Keratinocyte (primary cell): ENCODE results near the gene CDC42SE1. TPM values are rescaled to one million over a fixed set of nuclear protein-coding genes. Genes with fewer than 3 reads are reported as not detected.

Experiments used
- DNase-seq: peaks from one replicate; pipeline ENCODE4 v3.0.0-alpha.2; 2011; ENCODE audit warnings: low read depth, missing footprints, low spot score
- FAIRE-seq: peaks from 2 replicates; lab custom pipeline; 2011; peaks lifted over from hg19 to GRCh38; lab: Jason Lieb, UNC
- H2AFZ ChIP-seq: 2 replicates; pipeline ENCODE4 v1.6.0; 2012; ENCODE audit warnings: low read length, control low read depth, inconsistent platforms; ENCODE audit not compliant: control insufficient read depth
- H3K27ac ChIP-seq: 2 replicates; pipeline ENCODE4 v1.5.1; 2011; ENCODE audit warnings: low read length; ENCODE audit not compliant: control insufficient read depth, insufficient read depth
- H3K27me3 ChIP-seq: 3 replicates; pipeline ENCODE4 v1.6.0; 2011; ENCODE audit warnings: low read length; ENCODE audit not compliant: control insufficient read depth, insufficient read depth; ENCODE audit errors: extremely low read depth
- H3K36me3 ChIP-seq, 2 experiments: 2 replicates in 1 of 2; 3 replicates in 1 of 2; pipeline ENCODE4 v1.5.1; 2011; ENCODE audit warnings: low read length in 2 of 2, mild to moderate bottlenecking in 1 of 2; ENCODE audit not compliant: control insufficient read depth in 2 of 2, insufficient read depth in 2 of 2; ENCODE audit errors: extremely low read depth in 1 of 2
- H3K4me1 ChIP-seq: 3 replicates; pipeline ENCODE4 v1.5.1; 2011; ENCODE audit warnings: low read length; ENCODE audit not compliant: control insufficient read depth, insufficient read depth; ENCODE audit errors: extremely low read depth
- H3K4me2 ChIP-seq: 3 replicates; pipeline ENCODE4 v1.6.0; 2011; ENCODE audit warnings: low read depth, low read length; ENCODE audit not compliant: control insufficient read depth, insufficient read depth; ENCODE audit errors: extremely low read depth
- H3K4me3 ChIP-seq, 3 experiments: fragments of 200-600 bp in 1 of 3; sonication (generic) in 1 of 3; 2 replicates in 2 of 3; 3 replicates in 1 of 3; pipeline ENCODE4 v1.5.1; 2011 to 2016; ENCODE audit warnings: low read length in 3 of 3, mild to moderate bottlenecking in 3 of 3, control low read depth in 2 of 3, inconsistent platforms in 1 of 3, low read depth in 1 of 3, mixed read lengths in 1 of 3, mixed run types in 1 of 3, moderate library complexity in 1 of 3; ENCODE audit not compliant: control insufficient read depth in 2 of 3, insufficient read depth in 2 of 3; ENCODE audit errors: extremely low read depth in 1 of 3
- H3K79me2 ChIP-seq: 2 replicates; pipeline ENCODE4 v1.6.0; 2012; ENCODE audit warnings: low read length; ENCODE audit not compliant: control insufficient read depth, insufficient read depth
- H3K9ac ChIP-seq: 3 replicates; pipeline ENCODE4 v1.6.0; 2011; ENCODE audit warnings: low read length; ENCODE audit not compliant: control insufficient read depth, insufficient read depth; ENCODE audit errors: extremely low read depth
- H3K9me1 ChIP-seq: 3 replicates; pipeline ENCODE4 v1.6.0; 2011; ENCODE audit warnings: low read length; ENCODE audit not compliant: control insufficient read depth, insufficient read depth; ENCODE audit errors: extremely low read depth
- H3K9me3 ChIP-seq: 2 replicates; pipeline ENCODE4 v1.5.1; 2012; ENCODE audit warnings: low read depth, low read length; ENCODE audit not compliant: control insufficient read depth
- H4K20me1 ChIP-seq: 3 replicates; pipeline ENCODE4 v1.6.0; 2011; ENCODE audit warnings: low read length; ENCODE audit not compliant: control insufficient read depth, insufficient read depth; ENCODE audit errors: extremely low read depth
- CTCF ChIP-seq, 3 experiments: IDR thresholded peaks in 1 of 3; conservative IDR thresholded peaks in 1 of 3; optimal IDR thresholded peaks in 1 of 3; 2 replicates in 2 of 3; 3 replicates in 1 of 3; pipeline versions ENCODE3 to v1.5.1; 2011; ENCODE audit warnings: low read length in 3 of 3, mild to moderate bottlenecking in 3 of 3, moderate library complexity in 2 of 3, control low read depth in 1 of 3, inconsistent platforms in 1 of 3; ENCODE audit not compliant: insufficient read depth in 2 of 3; ENCODE audit errors: extremely low read depth in 1 of 3
- EZH2 ChIP-seq: IDR thresholded peaks from one replicate; pipeline ENCODE4 v1.6.1; 2012; ENCODE audit warnings: inconsistent platforms, mild to moderate bottlenecking, low read length, moderate library complexity
- dilution Hi-C: fragments of 300-500 bp; cut with MboI; formaldehyde crosslinking; loops from one replicate; pipeline ENCODE4 v1.7.0; 2020; ENCODE audit warnings: low sequenced_read_pairs; ENCODE audit not compliant: extremely low pct_ligation_motif_present
- polyA plus RNA-seq, 5 experiments: library from polyadenylated mRNA; depleted of rRNA in 3 of 5; stranded (reverse) in 3 of 5; stranded (forward) in 1 of 5; unstranded in 1 of 5; fragments of >200 nt; gene quantifications; 1 replicate in 1 of 5; 2 replicates in 3 of 5; 3 replicates in 1 of 5; pipeline versions ENCODE4 v1.2.1 to v1.2.3, GENCODE V29; 2011 to 2012; ENCODE audit warnings: missing spikeins in 2 of 5, low read depth in 1 of 5, low replicate concordance in 1 of 5

Gene CDC42SE1
- polyA plus RNA-seq, 1 donor (not counting 4 experiments of a cell fraction or from before 2014, with no cell fraction given): 138 TPM

- H3K4me2 ChIP-seq: no peak overlapping the region
- no peak for FAIRE-seq
- H3K9me1 ChIP-seq: peaks cover 2% of the 10 kb centered on the region
- H3K4me3 ChIP-seq: no peak overlapping the region
- dilution Hi-C loops: no loop called here
- no peak for DNase-seq
- H3K4me1 ChIP-seq: peaks cover 11% of the 10 kb centered on the region
- no peaks in the 10 kb centered on the region for H3K9me3 ChIP-seq
- H4K20me1 ChIP-seq: no peaks in the 10 kb centered on the region
- TF ChIP-seq EZH2 (no peak), CTCF (optimal IDR thresholded peaks at IDR 0.05 in 1 of 3, IDR thresholded peaks at IDR 0.05 in 1 of 3, conservative IDR thresholded peaks at IDR 0.05 in 1 of 3; ENCODE audit: extremely low read depth in 1 of 3, insufficient read depth in 2 of 3, low read length in 3 of 3) (no peak)
- H3K79me2 ChIP-seq: no peaks in the 10 kb centered on the region
- no peaks in the 10 kb centered on the region for H3K27me3 ChIP-seq
- H2AFZ ChIP-seq: no peak overlapping the region
- peaks cover 0 to 4% of the 10 kb centered on the region in 2 experiments for H3K36me3 ChIP-seq
- H3K9ac ChIP-seq: no peak overlapping the region
- H3K27ac ChIP-seq: no peak overlapping the region
Observed at GRCh38 chr1:151012684-151013471, 46.5 kb downstream of the CDC42SE1 start.

GRCh38 chr1:151011154-151011850 is 48.1 kb downstream of the CDC42SE1 start:
- no peak overlapping the region for H3K4me2 ChIP-seq

More at GRCh38 chr1:151011154-151011850, 48.1 kb downstream of the CDC42SE1 start:
- Histone ChIP-seq H3K27me3 (no peaks in the 10 kb centered on the region), H3K27ac (no peak overlapping the region), H2AFZ (no peak overlapping the region), H3K79me2 (no peaks in the 10 kb centered on the region), H3K9me1 (peaks cover 2% of the 10 kb centered on the region), H3K36me3 (peaks cover 0 to 4% of the 10 kb centered on the region in 2 experiments), H3K4me3 (no peak overlapping the region), H4K20me1 (no peaks in the 10 kb centered on the region), H3K9me3 (no peaks in the 10 kb centered on the region), H3K9ac (no peak overlapping the region), H3K4me1 (peaks cover 26% of the 10 kb centered on the region)
- TF ChIP-seq EZH2 (no peak), CTCF (optimal IDR thresholded peaks at IDR 0.05 in 1 of 3, IDR thresholded peaks at IDR 0.05 in 1 of 3, conservative IDR thresholded peaks at IDR 0.05 in 1 of 3; ENCODE audit: extremely low read depth in 1 of 3, insufficient read depth in 2 of 3, low read length in 3 of 3) (no peak)
- FAIRE-seq (no peak), DNase-seq (no peak)
- dilution Hi-C loops: no loop called here
